GM23338 (cell line): ENCODE results near the gene GMEB2. TPM values are rescaled to one million over a fixed set of nuclear protein-coding genes. Genes with fewer than 3 reads are reported as not detected.

ENCODE experiments used
- ATAC-seq: fragments of 200-7000 bp; cut with Tn5 transposase; 3 replicates; pipeline ENCODE4 v1.9.1; 2020
- DNase-seq: peaks from one replicate; pipeline ENCODE4 v3.0.0-alpha.2; 2015; ENCODE audit warnings: low spot score
- H2AFZ ChIP-seq: fragments of 200-600 bp; sonication (generic); 2 replicates; pipeline ENCODE4 v1.8.0; 2016; ENCODE audit warnings: antibody characterized with exemption, mild to moderate bottlenecking, moderate library complexity
- H3F3A ChIP-seq: fragments of 200-600 bp; sonication (generic); replicated peaks from 2 replicates; pipeline ENCODE4 v1.8.0; 2017; ENCODE audit warnings: antibody characterized with exemption, mixed run types, low read depth
- H3K27ac ChIP-seq: fragments of 200-600 bp; sonication (generic); 2 replicates; pipeline ENCODE4 v1.6.1; 2016; ENCODE audit warnings: low read depth
- H3K27me3 ChIP-seq: fragments of 200-600 bp; sonication (generic); 2 replicates; pipeline ENCODE4 v1.8.0; 2016; ENCODE audit warnings: mild to moderate bottlenecking, mixed run types, moderate library complexity; ENCODE audit not compliant: insufficient read depth
- H3K36me3 ChIP-seq: fragments of 200-600 bp; sonication (generic); 2 replicates; pipeline ENCODE4 v1.8.0; 2016; ENCODE audit warnings: mild to moderate bottlenecking; ENCODE audit not compliant: insufficient read depth
- H3K4me1 ChIP-seq: fragments of 200-600 bp; sonication (generic); 2 replicates; pipeline ENCODE4 v1.8.0; 2016; ENCODE audit warnings: mild to moderate bottlenecking, moderate library complexity; ENCODE audit not compliant: insufficient read depth
- H3K4me2 ChIP-seq: fragments of 200-600 bp; sonication (generic); 2 replicates; pipeline ENCODE4 v1.7.1; 2017; ENCODE audit warnings: mixed run types
- H3K4me3 ChIP-seq: fragments of 200-600 bp; sonication (generic); 2 replicates; pipeline ENCODE4 v1.6.1; 2016; ENCODE audit warnings: mixed run types
- H3K79me2 ChIP-seq: fragments of 200-600 bp; sonication (generic); replicated peaks from 2 replicates; pipeline ENCODE4 v1.8.0; 2017; ENCODE audit warnings: mild to moderate bottlenecking; ENCODE audit not compliant: insufficient read depth
- H3K9me2 ChIP-seq: fragments of 200-600 bp; sonication (generic); 2 replicates; pipeline ENCODE4 v1.8.0; 2017; ENCODE audit not compliant: insufficient read depth
- H4K20me1 ChIP-seq: fragments of 200-600 bp; sonication (generic); replicated peaks from 2 replicates; pipeline ENCODE4 v1.8.0; 2017; ENCODE audit warnings: mild to moderate bottlenecking; ENCODE audit not compliant: insufficient read depth
- H3K27ac Mint-ChIP-seq: 2 replicates; pipeline ENCODE4 v1.8.0; 2020; ENCODE audit warnings: inconsistent platforms, mild to moderate bottlenecking, moderate library complexity, mixed read lengths
- H3K27me3 Mint-ChIP-seq: 3 replicates; pipeline ENCODE4 v1.8.0; 2022; ENCODE audit warnings: low read depth, mild to moderate bottlenecking, moderate library complexity, mixed read lengths, inconsistent platforms; ENCODE audit not compliant: insufficient read depth, poor library complexity
- H3K36me3 Mint-ChIP-seq: 3 replicates; pipeline ENCODE4 v1.8.0; 2021; ENCODE audit warnings: low read depth, mild to moderate bottlenecking, inconsistent platforms, moderate library complexity, mixed read lengths
- H3K4me1 Mint-ChIP-seq: 3 replicates; pipeline ENCODE4 v1.8.0; 2020; ENCODE audit warnings: mild to moderate bottlenecking, inconsistent platforms, mixed read lengths
- H3K4me3 Mint-ChIP-seq: 3 replicates; pipeline ENCODE4 v1.8.0; 2021; ENCODE audit warnings: moderate library complexity, mild to moderate bottlenecking, inconsistent platforms, mixed read lengths
- H3K9me3 Mint-ChIP-seq: 3 replicates; pipeline ENCODE4 v1.8.0; 2020; ENCODE audit warnings: moderate library complexity, mild to moderate bottlenecking, inconsistent platforms, mixed read lengths
- EZH2phosphoT487 ChIP-seq: fragments of 200-600 bp; sonication (generic); IDR thresholded peaks from one replicate; pipeline ENCODE4 v1.8.1; 2018; ENCODE audit warnings: antibody characterized with exemption; ENCODE audit not compliant: unreplicated experiment
- JUNB ChIP-seq: IDR thresholded peaks from one replicate; pipeline ENCODE4 v1.6.1; 2016; ENCODE audit warnings: antibody characterized with exemption; ENCODE audit not compliant: unreplicated experiment
- POLR2AphosphoS5 ChIP-seq: IDR thresholded peaks from 2 replicates; pipeline ENCODE4 v1.6.1; 2016; ENCODE audit warnings: antibody characterized with exemption, low read depth
- STAT1 ChIP-seq: IDR thresholded peaks from one replicate; pipeline ENCODE4 v1.6.1; 2016; ENCODE audit warnings: antibody characterized with exemption; ENCODE audit not compliant: unreplicated experiment
- polyA plus RNA-seq: library from polyadenylated mRNA; unstranded; fragments of >200 nt; fragmentation: Nextera tagmentation; extraction: Ambion mirVana; gene quantifications from 2 replicates; pipeline ENCODE4 v1.2.1, GENCODE V29; 2016
- total RNA-seq: library from RNA; depleted of rRNA; stranded (reverse); fragments of >200 nt; shearing (Covaris generic); gene quantifications from 2 replicates; pipeline ENCODE4 v1.2.3, GENCODE V29; 2014
- TF ChIP-seq, protein P1 (sequence below): IDR thresholded peaks from 2 replicates; pipeline ENCODE4 v1.6.1; 2016; ENCODE audit warnings: antibody characterized with exemption

GMEB2 gene
- total and polyA plus RNA-seq, 2 experiments from 2014 or later, result 4.4 to 20.6 TPM

DNA sequence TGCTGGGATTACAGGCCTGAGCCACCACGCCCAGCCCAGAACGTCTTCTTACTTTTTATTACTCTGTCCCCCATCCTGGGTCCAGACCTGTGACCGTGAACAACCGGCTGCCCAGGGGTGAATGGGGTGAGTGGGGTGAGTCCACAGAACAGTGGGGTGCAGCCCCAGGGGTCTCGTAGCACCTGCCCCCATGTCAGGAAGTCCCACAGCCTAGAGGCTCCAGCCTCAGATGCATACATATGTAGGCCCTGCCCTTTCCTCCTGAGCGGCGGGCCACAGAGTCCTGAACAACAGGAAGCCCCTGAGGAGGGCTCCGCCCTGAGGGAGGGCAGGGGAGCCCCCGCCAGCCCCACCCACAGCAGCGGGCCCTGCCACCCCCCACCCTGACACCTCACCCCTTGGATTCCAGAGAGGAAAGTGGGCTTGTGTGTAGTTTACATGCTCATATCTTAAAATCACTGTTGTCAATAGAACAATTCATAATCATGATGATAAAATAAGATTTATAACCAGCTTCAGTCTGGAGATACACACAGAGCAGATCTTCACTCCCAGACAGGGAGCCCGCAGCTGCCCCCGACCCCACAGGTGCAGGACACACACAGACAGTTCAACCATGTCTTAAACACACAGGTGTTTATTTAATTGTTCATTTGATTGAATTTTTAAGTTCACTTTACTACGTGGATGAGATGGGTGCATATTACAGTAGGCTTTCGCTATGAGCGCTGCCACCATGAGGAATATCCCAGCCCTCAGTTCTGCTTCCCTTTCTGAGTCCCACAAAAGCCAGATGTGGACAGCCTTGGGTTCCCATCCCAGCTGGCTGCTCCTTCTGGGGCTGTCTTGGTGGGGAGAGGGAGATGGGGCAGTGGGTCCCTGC is 12.4 kb upstream of the GMEB2 start:
- Mint-ChIP-seq H3K4me1 (peaks cover 9% of the 10 kb centered on the region), H3K27me3 (peaks cover 12% of the 10 kb centered on the region), H3K9me3 (no peaks in the 10 kb centered on the region), H3K36me3 (peaks cover under 1% of the 10 kb centered on the region; the same call in 1 of the 3 replicates), H3K4me3 (no peak overlapping the region), H3K27ac (no peak overlapping the region)
- no peak overlapping the region for H2AFZ ChIP-seq
- no peak overlapping the region; the same call in 1 of the 2 replicates for H3K27ac ChIP-seq
- no peak for TF ChIP-seq EZH2phosphoT487
- TF ChIP-seq JUNB, result no peak
- TF ChIP-seq POLR2AphosphoS5, result no peak
- peaks cover 7% of the 10 kb centered on the region; the same call in 1 of the 2 replicates for H3K4me1 ChIP-seq
- H3K4me3 ChIP-seq, result no peak overlapping the region
- H3K27me3 ChIP-seq, result no peaks in the 10 kb centered on the region
- 0 out of 2 replicates have a peak overlapping the region, but pooled peaks have one; percentile 14 for H3K4me2 ChIP-seq
- H4K20me1 ChIP-seq, result no peaks in the 10 kb centered on the region
- H3K79me2 ChIP-seq, result no peaks in the 10 kb centered on the region
- H3K9me2 ChIP-seq, result no peaks in the 10 kb centered on the region
- DNase-seq, result no peak
- ATAC-seq, result no peak
- peaks cover 9% of the 10 kb centered on the region; the same call in 1 of the 2 replicates for H3F3A ChIP-seq
- H3K36me3 ChIP-seq, result no peaks in the 10 kb centered on the region

DNA sequence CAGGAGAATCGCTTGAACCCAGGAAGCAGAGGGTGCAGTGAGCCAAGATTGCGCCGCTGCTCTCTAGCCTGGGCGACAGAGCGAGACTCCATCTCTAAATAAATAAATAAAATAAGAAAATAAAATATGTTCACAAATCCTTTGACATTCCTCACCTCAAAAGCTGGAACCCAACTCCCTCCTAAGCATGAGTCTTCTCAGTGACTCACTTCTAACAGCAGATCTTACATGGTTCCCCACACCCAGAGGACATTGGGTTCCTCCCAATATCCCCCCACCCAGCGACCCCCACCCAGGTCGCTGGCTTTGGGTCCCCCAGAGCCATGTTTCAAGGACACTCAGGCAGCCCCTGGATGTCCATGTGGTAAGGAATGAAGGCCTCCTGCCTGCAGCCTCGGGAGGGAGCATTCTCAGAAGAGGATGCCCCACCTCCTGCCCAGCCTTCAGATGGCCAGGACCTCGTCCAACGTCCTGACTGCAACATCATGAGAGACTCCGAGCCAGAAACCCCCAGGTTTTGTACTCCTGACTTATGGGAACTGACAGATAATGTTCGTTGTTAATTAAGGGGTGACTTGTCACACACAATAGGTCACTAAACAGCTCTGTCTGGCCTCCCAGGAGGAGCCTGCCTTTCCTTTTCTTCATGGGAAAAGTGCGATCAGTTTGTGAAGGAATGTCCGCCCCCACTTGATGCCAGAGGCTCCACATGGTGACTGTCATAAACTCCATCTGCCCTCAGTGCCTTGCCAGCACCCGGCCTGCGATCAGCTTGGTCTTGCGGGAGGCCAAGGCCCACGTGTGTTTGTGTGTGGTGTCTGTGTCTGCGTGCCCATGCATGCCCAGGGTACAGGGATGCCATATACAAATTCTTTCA is 10.1 kb upstream of the GMEB2 start:
- no peak for TF ChIP-seq JUNB
- Histone ChIP-seq H3K4me2 (no peak overlapping the region), H3K9me2 (no peaks in the 10 kb centered on the region), H3K4me1 (peaks cover 2% of the 10 kb centered on the region; the same call in 1 of the 2 replicates), H3F3A (no peaks in the 10 kb centered on the region), H3K27ac (no peak overlapping the region), H4K20me1 (no peaks in the 10 kb centered on the region), H3K79me2 (no peaks in the 10 kb centered on the region), H2AFZ (no peak overlapping the region), H3K4me3 (no peak overlapping the region), H3K36me3 (no peaks in the 10 kb centered on the region), H3K27me3 (no peaks in the 10 kb centered on the region)
- Mint-ChIP-seq H3K27me3 (peaks cover 7% of the 10 kb centered on the region), H3K4me1 (peaks cover 2% of the 10 kb centered on the region; the same call in 2 of the 3 replicates), H3K9me3 (no peaks in the 10 kb centered on the region), H3K36me3 (no peaks in the 10 kb centered on the region), H3K4me3 (no peak overlapping the region), H3K27ac (no peak overlapping the region)
- no peak for DNase-seq
- ATAC-seq, result no peak

DNA sequence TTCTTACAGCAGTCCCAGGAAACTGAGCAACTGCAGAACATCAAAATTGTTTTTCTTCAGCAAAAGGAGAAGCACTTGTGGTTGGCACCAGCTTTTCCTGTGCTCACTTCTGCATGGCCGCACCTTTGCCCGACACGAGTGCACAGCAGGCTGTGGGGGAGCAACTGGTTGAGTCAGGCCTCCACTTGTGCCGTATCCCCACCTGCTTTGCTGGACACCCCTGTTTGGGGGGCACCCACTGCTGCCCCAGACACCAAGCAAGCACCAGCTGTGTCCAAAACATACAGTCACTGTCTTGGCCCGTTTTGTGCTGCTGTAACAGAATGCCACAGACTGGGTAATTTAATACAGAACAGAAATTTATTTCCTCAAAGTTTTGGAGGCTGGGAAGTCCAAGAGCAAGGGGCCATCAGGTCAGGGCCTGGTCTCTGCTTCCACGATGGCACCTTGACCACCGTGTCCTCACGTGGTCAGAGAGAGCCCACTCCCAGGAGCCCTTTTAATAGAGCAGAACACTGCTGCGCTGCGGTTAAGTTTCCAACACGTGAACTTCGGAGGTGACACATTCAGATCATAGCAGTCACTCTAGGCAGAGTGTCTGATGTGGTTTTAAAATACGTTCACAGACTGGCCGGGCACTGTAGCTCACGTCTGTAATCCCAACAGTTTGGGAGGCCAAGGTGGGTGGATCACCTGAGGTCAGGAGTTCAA is 8.7 kb upstream of the GMEB2 start:
- Histone ChIP-seq H4K20me1 (no peaks in the 10 kb centered on the region), H3K4me3 (no peak overlapping the region), H3K27me3 (no peaks in the 10 kb centered on the region), H2AFZ (no peak overlapping the region), H3K4me1 (peaks cover 2% of the 10 kb centered on the region; the same call in 1 of the 2 replicates), H3K79me2 (no peaks in the 10 kb centered on the region), H3K4me2 (no peak overlapping the region), H3F3A (no peaks in the 10 kb centered on the region), H3K27ac (no peak overlapping the region), H3K9me2 (no peaks in the 10 kb centered on the region), H3K36me3 (no peaks in the 10 kb centered on the region)
- Mint-ChIP-seq H3K4me1 (peaks cover 2% of the 10 kb centered on the region; the same call in 2 of the 3 replicates), H3K27ac (no peak overlapping the region), H3K9me3 (no peaks in the 10 kb centered on the region), H3K27me3 (peaks cover 7% of the 10 kb centered on the region), H3K36me3 (no peaks in the 10 kb centered on the region), H3K4me3 (no peak overlapping the region)
- no peak for ATAC-seq
- no peak for DNase-seq
- TF ChIP-seq STAT1 (no peak), JUNB (no peak)
- TF ChIP-seq, protein P1, sequence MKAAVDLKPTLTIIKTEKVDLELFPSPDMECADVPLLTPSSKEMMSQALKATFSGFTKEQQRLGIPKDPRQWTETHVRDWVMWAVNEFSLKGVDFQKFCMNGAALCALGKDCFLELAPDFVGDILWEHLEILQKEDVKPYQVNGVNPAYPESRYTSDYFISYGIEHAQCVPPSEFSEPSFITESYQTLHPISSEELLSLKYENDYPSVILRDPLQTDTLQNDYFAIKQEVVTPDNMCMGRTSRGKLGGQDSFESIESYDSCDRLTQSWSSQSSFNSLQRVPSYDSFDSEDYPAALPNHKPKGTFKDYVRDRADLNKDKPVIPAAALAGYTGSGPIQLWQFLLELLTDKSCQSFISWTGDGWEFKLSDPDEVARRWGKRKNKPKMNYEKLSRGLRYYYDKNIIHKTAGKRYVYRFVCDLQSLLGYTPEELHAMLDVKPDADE, result no peak
